Cardiac muscle cell (in vitro differentiated cells and primary cell): ENCODE data around the gene HNRNPU. TPM values are rescaled to one million over a fixed set of nuclear protein-coding genes. Genes with fewer than 3 reads are reported as not detected.

Source experiments
- DNase-seq, 2 donors: peaks; one replicate each; pipeline versions ENCODE4 v3.0.0 to v3.0.0-alpha.2; 2010 to 2017; ENCODE audit warnings: low read depth in 1 of 2, low spot score in 1 of 2
- H3K27ac ChIP-seq: fragments of 200-600 bp; sonication (generic); 2 replicates; pipeline ENCODE4 v1.5.1; 2016
- H3K27me3 ChIP-seq: fragments of 200-600 bp; sonication (generic); 2 replicates; pipeline ENCODE4 v1.6.0; 2016; ENCODE audit warnings: control low read depth
- H3K36me3 ChIP-seq: fragments of 200-600 bp; sonication (generic); 2 replicates; pipeline ENCODE4 v1.5.1; 2016; ENCODE audit warnings: control low read depth
- H3K4me1 ChIP-seq: fragments of 200-600 bp; sonication (generic); 2 replicates; pipeline ENCODE4 v1.8.1; 2017; ENCODE audit warnings: low read depth, mild to moderate bottlenecking, mixed run types
- H3K4me3 ChIP-seq: fragments of 200-600 bp; sonication (generic); 2 replicates; pipeline ENCODE4 v1.5.1; 2016; ENCODE audit warnings: mild to moderate bottlenecking
- H3K9me3 ChIP-seq: fragments of 200-600 bp; sonication (generic); 2 replicates; pipeline ENCODE4 v1.5.1; 2017; ENCODE audit warnings: low read depth, mild to moderate bottlenecking, control low read depth
- CTCF ChIP-seq: IDR thresholded peaks from 2 replicates; pipeline ENCODE4 v1.5.1; 2012; ENCODE audit warnings: low read depth, mild to moderate bottlenecking, low read length
- polyA plus RNA-seq: library from polyadenylated mRNA; unstranded; fragments of >200 nt; fragmentation: Nextera tagmentation; extraction: Ambion mirVana; gene quantifications from 2 replicates; pipeline ENCODE4 v1.2.1, GENCODE V29; 2016
- total RNA-seq: library from RNA; depleted of rRNA; stranded (reverse); fragments of >200 nt; gene quantifications from 2 replicates; pipeline ENCODE4 v1.2.3, GENCODE V29; 2016

The HNRNPU gene
- total and polyA plus RNA-seq, 2 experiments from 2014 or later: 345 to 447 TPM

GRCh38 chr1:244866355-244866754 lies 2.0 kb upstream of the HNRNPU start:
- Histone ChIP-seq H3K27ac (peak overlapping the region; percentile 98), H3K36me3 (no peaks in the 10 kb centered on the region), H3K9me3 (no peaks in the 10 kb centered on the region), H3K4me1 (peaks cover 27% of the 10 kb centered on the region), H3K4me3 (no peak overlapping the region), H3K27me3 (no peaks in the 10 kb centered on the region)
- DNase-seq: no peak
- TF ChIP-seq CTCF: no peak

- Histone ChIP-seq H3K27ac (peak overlapping the region; percentile 98), H3K4me3 (no peak overlapping the region), H3K9me3 (no peaks in the 10 kb centered on the region), H3K27me3 (no peaks in the 10 kb centered on the region), H3K36me3 (peaks cover 2% of the 10 kb centered on the region), H3K4me1 (peaks cover 32% of the 10 kb centered on the region)
- TF ChIP-seq CTCF: no peak
- no peak for DNase-seq
These were observed 1.5 kb upstream of the HNRNPU start for GRCh38 chr1:244865820-244866219.

- Histone ChIP-seq H3K36me3 (peaks cover 10% of the 10 kb centered on the region), H3K4me1 (peaks cover 36% of the 10 kb centered on the region), H3K4me3 (peak overlapping the region; percentile 31), H3K27ac (peak overlapping the region; percentile 98), H3K27me3 (no peaks in the 10 kb centered on the region), H3K9me3 (no peaks in the 10 kb centered on the region)
- TF ChIP-seq CTCF: no peak
- DNase-seq: peak in 1 of 2 donors; percentile 30
These were observed 657 bp upstream of the HNRNPU start for GRCh38 chr1:244865028-244865371.

- H3K27ac ChIP-seq: peak overlapping the region; percentile 98
- DNase-seq: no peak
- peaks cover 23% of the 10 kb centered on the region for H3K36me3 ChIP-seq
- peak overlapping the region; percentile 90 for H3K4me3 ChIP-seq
- no peak for TF ChIP-seq CTCF
- no peaks in the 10 kb centered on the region for H3K27me3 ChIP-seq
- peaks cover 36% of the 10 kb centered on the region for H3K4me1 ChIP-seq
- H3K9me3 ChIP-seq: no peaks in the 10 kb centered on the region
These were observed 671 bp downstream of the HNRNPU start for GRCh38 chr1:244863491-244864252.

- Histone ChIP-seq H3K27ac (peak overlapping the region; percentile 98), H3K4me3 (peak overlapping the region; percentile 90), H3K36me3 (peaks cover 31% of the 10 kb centered on the region), H3K4me1 (peaks cover 36% of the 10 kb centered on the region), H3K9me3 (no peaks in the 10 kb centered on the region), H3K27me3 (no peaks in the 10 kb centered on the region)
- no peak for TF ChIP-seq CTCF
- peak; percentile 96 to 97 for DNase-seq
These were observed 1.4 kb downstream of the HNRNPU start for GRCh38 chr1:244862699-244863490.
